H1 (cell line): ENCODE data around the gene MPHOSPH9. TPM values are rescaled to one million over a fixed set of nuclear protein-coding genes. Genes with fewer than 3 reads are reported as not detected.
A peak's percentile ranks its signal among the peaks of the same experiment; 100 is the strongest.

Experiments
- CTCF ChIA-PET: fragments of 300-600 bp; sonication (Branson Sonifier 250); formaldehyde crosslinking; loops from one replicate; lab custom pipeline; 2021; ENCODE audit not compliant: partially characterized antibody; lab: Charles Lee
- POLR2A ChIA-PET: fragments of 300-600 bp; sonication (Branson Sonifier 250); formaldehyde crosslinking; loops from one replicate; lab custom pipeline; 2021; ENCODE audit warnings: inconsistent platforms; ENCODE audit not compliant: partially characterized antibody; lab: Charles Lee
- DNase-seq, 2 experiments: peaks; one replicate each; pipeline versions ENCODE4 v3.0.0 to v3.0.0-alpha.2; 2010 to 2022; ENCODE audit warnings: low spot score in 2 of 2, low read depth in 1 of 2, mixed read lengths in 1 of 2
- FAIRE-seq: peaks from 2 replicates; lab custom pipeline; 2011; peaks lifted over from hg19 to GRCh38; lab: Jason Lieb, UNC
- H2AFZ ChIP-seq: 2 replicates; pipeline ENCODE4 v1.8.1; 2012; ENCODE audit warnings: low read length, inconsistent platforms
- H2AK5ac ChIP-seq: 2 replicates; pipeline ENCODE4 v1.6.1; 2013; ENCODE audit warnings: low read depth, low read length
- H2BK120ac ChIP-seq: replicated peaks from 2 replicates; pipeline ENCODE3; 2013; ENCODE audit warnings: low read depth, low read length, inconsistent platforms
- H2BK12ac ChIP-seq: 2 replicates; pipeline ENCODE4 v1.6.1; 2013; ENCODE audit warnings: low read depth, low read length
- H2BK15ac ChIP-seq: 2 replicates; pipeline ENCODE4 v1.6.1; 2013; ENCODE audit warnings: low read length
- H2BK20ac ChIP-seq: 2 replicates; pipeline ENCODE4 v1.6.1; 2013; ENCODE audit warnings: low read length
- H2BK5ac ChIP-seq: 2 replicates; pipeline ENCODE4 v1.6.1; 2013; ENCODE audit warnings: low read depth, low read length
- H3K14ac ChIP-seq: 2 replicates; pipeline ENCODE4 v1.6.1; 2013; ENCODE audit warnings: inconsistent platforms; ENCODE audit not compliant: insufficient read length
- H3K18ac ChIP-seq: 2 replicates; pipeline ENCODE4 v1.6.1; 2013; ENCODE audit warnings: low read length; ENCODE audit errors: extremely low read depth
- H3K23ac ChIP-seq: 2 replicates; pipeline ENCODE4 v1.6.1; 2013; ENCODE audit warnings: inconsistent platforms; ENCODE audit not compliant: insufficient read length
- H3K23me2 ChIP-seq: 2 replicates; pipeline ENCODE4 v1.6.1; 2013; ENCODE audit warnings: low read depth, low read length
- H3K27ac ChIP-seq: 2 replicates; pipeline ENCODE4 v1.6.1; 2011; ENCODE audit warnings: low read depth, low read length, inconsistent platforms
- H3K27me3 ChIP-seq, 4 experiments: replicated peaks in 1 of 4; 1 replicate in 1 of 4; 2 replicates in 3 of 4; pipeline versions ENCODE4 v1.6.1 to v1.8.1; 2011 to 2013; ENCODE audit warnings: low read length in 3 of 4, mild to moderate bottlenecking in 3 of 4, inconsistent platforms in 2 of 4, mixed read lengths in 2 of 4, moderate library complexity in 1 of 4; ENCODE audit not compliant: control insufficient read depth in 3 of 4, insufficient read depth in 3 of 4; ENCODE audit errors: extremely low read depth in 1 of 4
- H3K36me3 ChIP-seq, 4 experiments: 2 replicates each; pipeline versions ENCODE4 v1.6.1 to v1.8.1; 2011 to 2013; ENCODE audit warnings: mild to moderate bottlenecking in 4 of 4, low read length in 3 of 4, moderate library complexity in 2 of 4, control low read depth in 1 of 4, inconsistent platforms in 1 of 4; ENCODE audit not compliant: insufficient read depth in 4 of 4, control insufficient read depth in 2 of 4
- H3K4ac ChIP-seq: replicated peaks from 2 replicates; pipeline ENCODE3; 2013; ENCODE audit warnings: low read length, low read depth, mixed read lengths, inconsistent platforms; ENCODE audit not compliant: insufficient read length
- H3K4me1 ChIP-seq, 4 experiments: replicated peaks in 1 of 4; 1 replicate in 1 of 4; 2 replicates in 3 of 4; pipeline versions ENCODE4 v1.6.1 to v1.8.1; 2011 to 2013; ENCODE audit warnings: low read length in 3 of 4, inconsistent platforms in 2 of 4, mixed read lengths in 1 of 4; ENCODE audit not compliant: insufficient read depth in 4 of 4, control insufficient read depth in 3 of 4
- H3K4me2 ChIP-seq, 2 experiments: 2 replicates each; pipeline versions ENCODE4 v1.6.1 to v1.8.1; 2011 to 2013; ENCODE audit warnings: low read depth in 2 of 2, low read length in 2 of 2, control low read depth in 1 of 2, inconsistent platforms in 1 of 2, mild to moderate bottlenecking in 1 of 2; ENCODE audit not compliant: insufficient read depth in 1 of 2
- H3K4me3 ChIP-seq, 4 experiments: fragments of 200-600, 300-600 bp in 1 of 4; sonication (generic), shearing (Covaris generic), sonication (Bioruptor Twin) in 1 of 4; 2 replicates each; pipeline versions ENCODE4 v1.5.1 to v1.8.1; 2011 to 2016; ENCODE audit warnings: low read length in 4 of 4, low read depth in 3 of 4, control low read depth in 2 of 4, inconsistent platforms in 2 of 4, mild to moderate bottlenecking in 2 of 4, mixed read lengths in 1 of 4, moderate library complexity in 1 of 4; ENCODE audit not compliant: insufficient read depth in 2 of 4; ENCODE audit errors: extremely low read depth in 1 of 4
- H3K56ac ChIP-seq: replicated peaks from 2 replicates; pipeline ENCODE3; 2013; ENCODE audit warnings: low read depth, mild to moderate bottlenecking, mixed read lengths, low read length, inconsistent platforms; ENCODE audit not compliant: insufficient read length
- H3K79me1 ChIP-seq: 2 replicates; pipeline ENCODE4 v1.6.1; 2013; ENCODE audit warnings: low read depth, low read length, control low read depth
- H3K79me2 ChIP-seq, 2 experiments: 2 replicates each; pipeline versions ENCODE4 v1.6.1 to v1.8.1; 2012 to 2013; ENCODE audit warnings: low read length in 2 of 2, mild to moderate bottlenecking in 2 of 2, inconsistent platforms in 1 of 2; ENCODE audit not compliant: insufficient read depth in 2 of 2, control insufficient read depth in 1 of 2
- H3K9ac ChIP-seq, 4 experiments: replicated peaks in 1 of 4; 1 replicate in 1 of 4; 2 replicates in 3 of 4; pipeline versions ENCODE4 v1.6.1 to v1.8.1; 2011 to 2013; ENCODE audit warnings: low read depth in 3 of 4, low read length in 3 of 4, control low read depth in 2 of 4, mild to moderate bottlenecking in 2 of 4, moderate library complexity in 2 of 4, inconsistent platforms in 1 of 4; ENCODE audit errors: extremely low read depth in 1 of 4
- H3K9me3 ChIP-seq, 2 experiments: 2 replicates each; pipeline versions ENCODE4 v1.6.1 to v1.8.1; 2012 to 2013; ENCODE audit warnings: mild to moderate bottlenecking in 2 of 2, moderate library complexity in 2 of 2, control low read depth in 1 of 2, inconsistent platforms in 1 of 2, low read depth in 1 of 2, low read length in 1 of 2, mixed read lengths in 1 of 2; ENCODE audit not compliant: insufficient read depth in 2 of 2
- H4K20me1 ChIP-seq, 2 experiments: replicated peaks in 1 of 2; 2 replicates each; pipeline versions ENCODE3 to v1.8.1; 2011 to 2013; ENCODE audit warnings: inconsistent platforms in 2 of 2, low read length in 2 of 2, mild to moderate bottlenecking in 1 of 2; ENCODE audit not compliant: insufficient read depth in 2 of 2, control insufficient read depth in 1 of 2
- H4K5ac ChIP-seq: 2 replicates; pipeline ENCODE4 v1.6.1; 2013; ENCODE audit warnings: low read length, low read depth, mixed read lengths, inconsistent platforms; ENCODE audit not compliant: insufficient read length
- H4K8ac ChIP-seq: 2 replicates; pipeline ENCODE4 v1.8.0; 2013; ENCODE audit warnings: mild to moderate bottlenecking, moderate library complexity, low read length, inconsistent platforms; ENCODE audit not compliant: insufficient read depth; ENCODE audit errors: extremely low read depth
- H4K91ac ChIP-seq: replicated peaks from 2 replicates; pipeline ENCODE3; 2013; ENCODE audit warnings: low read length, mixed read lengths, inconsistent platforms; ENCODE audit not compliant: insufficient read length
- KDM1A ChIP-seq: fragments of 200-600, 300-600 bp; sonication (generic); IDR thresholded peaks from 2 replicates; pipeline ENCODE4 v1.7.1; 2016; ENCODE audit warnings: mild to moderate bottlenecking, low read length, borderline replicate concordance
- RAD21 ChIP-seq, 2 experiments: IDR thresholded peaks in 1 of 2; conservative IDR thresholded peaks in 1 of 2; 2 replicates each; pipeline ENCODE4 v1.6.1; 2011; ENCODE audit warnings: low read depth in 2 of 2, low read length in 2 of 2, improper control_type of control experiment in 1 of 2, inconsistent platforms in 1 of 2, mild to moderate bottlenecking in 1 of 2, moderate library complexity in 1 of 2
- WGBS, 2 experiments: shearing (Covaris generic) in 1 of 2; methylation state at CpG; one replicate each; pipeline versions ENCODE4 v1.1.6 to v1.1.7; 2013 to 2015; ENCODE audit warnings: low lambda C conversion rate in 2 of 2, mixed read lengths in 2 of 2, inconsistent platforms in 1 of 2, low coverage in 1 of 2, missing lambda C conversion rate in 1 of 2; ENCODE audit not compliant: insufficient replicate concordance in 2 of 2, insufficient coverage in 1 of 2, insufficient read length in 1 of 2; ENCODE audit errors: extremely low coverage in 1 of 2, missing lambda C conversion rate in 1 of 2; 5-methylcytosine and 5-hydroxymethylcytosine counted together
- polyA plus RNA-seq, 7 experiments: library from polyadenylated mRNA; depleted of rRNA in 3 of 7; stranded (reverse) in 5 of 7; unstranded in 2 of 7; fragments of >200 nt in 5 of 7; fragments of 200-250 nt in 2 of 7; gene quantifications; 1 replicate in 5 of 7; 2 replicates in 1 of 7; 4 replicates in 1 of 7; pipeline versions ENCODE4 v1.2.1 to v1.2.3, GENCODE V29; 2011 to 2013; ENCODE audit warnings: missing spikeins in 2 of 7, mixed read lengths in 2 of 7
- total RNA-seq: library from RNA; stranded (reverse); fragmentation: NEBNext Ultra II Directional; extraction: Animal tissue kit (Norgen Biotek cat#: 25700); gene quantifications from 2 replicates; pipeline ENCODE4 v1.2.1, GENCODE V29; 2021

Gene MPHOSPH9
- total and polyA plus RNA-seq, 2 of the 8 experiments (the other 6 are each of a cell fraction or from before 2014, with no cell fraction given) = 8.8 to 48.8 TPM

DNA sequence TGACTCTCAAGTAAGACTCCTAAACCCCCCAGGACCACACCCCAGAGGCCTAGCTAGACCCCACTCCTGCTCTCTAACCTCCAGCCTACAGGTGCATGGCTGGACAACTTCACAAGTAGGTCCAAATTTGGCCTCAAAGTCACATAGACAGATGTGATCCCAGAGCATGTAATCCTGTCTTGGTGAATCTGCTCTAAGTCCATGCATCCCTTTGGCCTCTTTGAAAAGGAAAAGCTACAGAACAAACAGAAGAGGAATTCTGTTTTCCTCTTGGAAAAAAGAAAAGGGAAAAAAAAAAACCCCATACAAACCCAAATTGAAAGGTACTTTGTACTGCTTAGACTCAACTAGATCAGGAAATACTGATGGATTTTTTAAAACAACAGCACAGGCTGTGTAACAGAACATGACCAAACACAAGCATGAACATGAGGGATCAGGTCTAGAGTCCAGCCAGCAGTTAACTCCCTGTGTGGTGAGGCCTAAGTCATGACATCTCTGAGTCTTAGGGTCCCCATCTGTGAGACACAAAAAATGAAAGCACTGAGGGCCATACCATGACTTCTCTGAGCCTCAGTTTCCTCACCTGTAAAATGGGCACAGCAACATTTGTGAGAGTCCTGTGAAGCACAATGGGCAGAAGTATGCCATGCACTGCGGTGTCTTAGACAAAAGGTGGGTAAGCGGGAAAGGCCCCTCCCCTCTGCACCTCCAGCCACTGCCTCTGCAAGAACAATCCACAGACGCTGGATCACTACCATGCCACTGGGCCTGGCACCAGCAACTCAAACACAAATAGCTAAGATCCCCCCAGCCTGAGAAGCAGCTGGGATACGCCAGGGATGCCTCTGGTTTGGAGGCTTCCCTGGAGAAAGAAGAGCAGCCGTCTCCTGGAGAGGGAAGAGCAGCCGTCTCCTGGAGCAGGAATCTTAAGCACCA is 92.0 kb downstream of the MPHOSPH9 start:
- DNase-seq = no peak
- Histone ChIP-seq H2BK5ac (no peak overlapping the region), H3K27me3 (no peaks in the 10 kb centered on the region; a peak in 1 of 7 replicates)
- TF ChIP-seq KDM1A (peak; percentile 95), RAD21 (IDR thresholded peaks at IDR 0.05 in 1 of 2, conservative IDR thresholded peaks at IDR 0.05 in 1 of 2; ENCODE audit: low read depth in 2 of 2, low read length in 2 of 2) (no peak)
- TF ChIP-seq, all 59 proteins: peak for 1
- Histone ChIP-seq H3K79me1 (no peaks in the 10 kb centered on the region), H3K9ac (no peak overlapping the region), H3K27ac (no peak overlapping the region), H2BK120ac (no peak overlapping the region), H3K14ac (no peak overlapping the region), H2BK12ac (no peak overlapping the region), H3K79me2 (no peaks in the 10 kb centered on the region), H3K23ac (no peak overlapping the region), H2BK15ac (no peak overlapping the region), H4K5ac (no peak overlapping the region), H3K18ac (no peak overlapping the region), H3K4ac (no peak overlapping the region), H3K56ac (no peak overlapping the region), H3K4me3 (no peak overlapping the region), H2AFZ (no peak overlapping the region), H3K36me3 (no peaks in the 10 kb centered on the region), H2BK20ac (no peak overlapping the region), H3K4me2 (no peak overlapping the region), H4K20me1 (no peaks in the 10 kb centered on the region), H2AK5ac (no peak overlapping the region), H3K9me3 (no peaks in the 10 kb centered on the region), H4K8ac (no peak overlapping the region), H3K4me1 (peaks cover 1 to 6% (median 4%) of the 10 kb centered on the region in 4 experiments; a peak in 4 of 7 replicates), H3K23me2 (no peaks in the 10 kb centered on the region), H4K91ac (no peak overlapping the region)
- ChIA-PET CTCF (interaction anchor here (0.8 to 2.1 kb wide), 4 partner anchors 14 to 97 kb away, joined by 3 to 8 read pairs (median 4); no protein-coding TSS in a partner anchor), POLR2A (interaction anchor here (3.0 kb wide), 1 partner anchor 10 kb away, joined by 11 read pairs; the partner anchor contains the start of gene PITPNM2)
- 91% methylated on average over 4 of the region's 6 CpGs; no CpG with 5 or more reads in 1 of the 2 experiments for WGBS, 2 experiments
- FAIRE-seq = no peak
